Type B pancreatic cell (in vitro differentiated cells): ENCODE data around the gene CLMN. TPM values are rescaled to one million over a fixed set of nuclear protein-coding genes. Genes with fewer than 3 reads are reported as not detected.

Experiments used
- DNase-seq: peaks from one replicate; pipeline ENCODE4 v3.0.0; 2021; ENCODE audit warnings: mixed read lengths; ENCODE audit not compliant: unreplicated experiment; ENCODE audit errors: extremely low spot score
- H3K27ac Mint-ChIP-seq: 2 replicates; pipeline ENCODE4 v1.8.0; 2021; ENCODE audit warnings: mild to moderate bottlenecking, mixed read lengths
- H3K27me3 Mint-ChIP-seq: 2 replicates; pipeline ENCODE4 v1.8.0; 2021; ENCODE audit warnings: mixed read lengths
- H3K36me3 Mint-ChIP-seq: 2 replicates; pipeline ENCODE4 v1.8.0; 2021; ENCODE audit warnings: mixed read lengths
- H3K4me1 Mint-ChIP-seq: one replicate; pipeline ENCODE4 v1.8.0; 2021; ENCODE audit warnings: mixed read lengths; ENCODE audit not compliant: unreplicated experiment
- H3K4me3 Mint-ChIP-seq: 2 replicates; pipeline ENCODE4 v1.8.0; 2021; ENCODE audit warnings: mild to moderate bottlenecking, mixed read lengths
- H3K9me3 Mint-ChIP-seq: 2 replicates; pipeline ENCODE4 v1.8.0; 2021; ENCODE audit warnings: mixed read lengths
- total RNA-seq: library from RNA; stranded (reverse); gene quantifications from 2 replicates; pipeline ENCODE4 v1.2.1, GENCODE V29; 2021; ENCODE audit warnings: low replicate concordance
- TF ChIP-seq, protein P1 (sequence below): fragments of 200-600 bp; sonication (generic); conservative IDR thresholded peaks from 2 replicates; pipeline ENCODE4 v1.5.0; 2021; ENCODE audit warnings: antibody characterized with exemption, mild to moderate bottlenecking

CLMN gene
- total RNA-seq, 1 donor from 2014 or later: 23.0 TPM

GRCh38 chr14:95355422-95355821, 35.7 kb upstream of the CLMN start:
- no peak overlapping the region for H3K27ac Mint-ChIP-seq
- H3K9me3 Mint-ChIP-seq: no peaks in the 10 kb centered on the region
- DNase-seq: peak; percentile 10

DNA sequence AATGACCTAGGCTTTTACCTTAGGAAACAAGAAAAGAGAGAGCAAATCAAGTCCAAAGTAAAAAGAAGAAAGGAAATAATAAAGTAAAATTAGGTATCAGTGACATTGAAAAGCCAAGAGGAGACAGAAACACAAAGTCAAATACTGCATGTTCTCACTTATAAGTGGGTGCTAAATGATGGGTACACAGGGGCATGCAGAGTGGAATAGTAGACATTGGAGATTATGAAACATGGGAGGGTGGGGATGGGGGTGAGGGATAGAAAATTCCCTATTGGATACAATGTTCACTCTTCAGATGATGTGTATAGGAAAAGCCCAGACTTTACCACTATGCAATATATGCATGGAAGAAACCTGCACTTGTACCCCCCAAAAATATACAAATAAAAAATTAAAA, 35.1 kb upstream of the CLMN start:
- Mint-ChIP-seq H3K9me3 (no peaks in the 10 kb centered on the region), H3K27ac (no peak overlapping the region), H3K4me1 (no peaks in the 10 kb centered on the region), H3K36me3 (no peaks in the 10 kb centered on the region), H3K27me3 (peaks cover 9% of the 10 kb centered on the region), H3K4me3 (no peak overlapping the region)
- TF ChIP-seq, protein P1, sequence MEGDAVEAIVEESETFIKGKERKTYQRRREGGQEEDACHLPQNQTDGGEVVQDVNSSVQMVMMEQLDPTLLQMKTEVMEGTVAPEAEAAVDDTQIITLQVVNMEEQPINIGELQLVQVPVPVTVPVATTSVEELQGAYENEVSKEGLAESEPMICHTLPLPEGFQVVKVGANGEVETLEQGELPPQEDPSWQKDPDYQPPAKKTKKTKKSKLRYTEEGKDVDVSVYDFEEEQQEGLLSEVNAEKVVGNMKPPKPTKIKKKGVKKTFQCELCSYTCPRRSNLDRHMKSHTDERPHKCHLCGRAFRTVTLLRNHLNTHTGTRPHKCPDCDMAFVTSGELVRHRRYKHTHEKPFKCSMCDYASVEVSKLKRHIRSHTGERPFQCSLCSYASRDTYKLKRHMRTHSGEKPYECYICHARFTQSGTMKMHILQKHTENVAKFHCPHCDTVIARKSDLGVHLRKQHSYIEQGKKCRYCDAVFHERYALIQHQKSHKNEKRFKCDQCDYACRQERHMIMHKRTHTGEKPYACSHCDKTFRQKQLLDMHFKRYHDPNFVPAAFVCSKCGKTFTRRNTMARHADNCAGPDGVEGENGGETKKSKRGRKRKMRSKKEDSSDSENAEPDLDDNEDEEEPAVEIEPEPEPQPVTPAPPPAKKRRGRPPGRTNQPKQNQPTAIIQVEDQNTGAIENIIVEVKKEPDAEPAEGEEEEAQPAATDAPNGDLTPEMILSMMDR: no peak
- no peak for DNase-seq

More at GRCh38 chr14:95355422-95355821, 35.7 kb upstream of the CLMN start:
- TF ChIP-seq, protein P1: no peak
- Mint-ChIP-seq H3K27me3 (peaks cover 13% of the 10 kb centered on the region), H3K4me1 (no peaks in the 10 kb centered on the region), H3K36me3 (no peaks in the 10 kb centered on the region), H3K4me3 (no peak overlapping the region)

GRCh38 chr14:95353664-95354063, 34.0 kb upstream of the CLMN start:
- H3K4me1 Mint-ChIP-seq: no peaks in the 10 kb centered on the region
- no peak for DNase-seq
- H3K27ac Mint-ChIP-seq: no peak overlapping the region
- no peak overlapping the region for H3K4me3 Mint-ChIP-seq
- peaks cover 4% of the 10 kb centered on the region for H3K27me3 Mint-ChIP-seq
- H3K36me3 Mint-ChIP-seq: no peaks in the 10 kb centered on the region
- TF ChIP-seq, protein P1: no peak
- no peaks in the 10 kb centered on the region for H3K9me3 Mint-ChIP-seq

GRCh38 chr14:95353007-95353406, 33.3 kb upstream of the CLMN start:
- H3K36me3 Mint-ChIP-seq: no peaks in the 10 kb centered on the region
- peaks cover under 1% of the 10 kb centered on the region for H3K27me3 Mint-ChIP-seq
- TF ChIP-seq, protein P1: no peak
- H3K4me3 Mint-ChIP-seq: no peak overlapping the region
- H3K27ac Mint-ChIP-seq: no peak overlapping the region
- no peaks in the 10 kb centered on the region for H3K9me3 Mint-ChIP-seq
- no peaks in the 10 kb centered on the region for H3K4me1 Mint-ChIP-seq
- DNase-seq: no peak

- no peak overlapping the region for H3K4me3 Mint-ChIP-seq
- H3K4me1 Mint-ChIP-seq: no peaks in the 10 kb centered on the region
- no peak overlapping the region for H3K27ac Mint-ChIP-seq
- peaks cover 4% of the 10 kb centered on the region for H3K27me3 Mint-ChIP-seq
- H3K36me3 Mint-ChIP-seq: no peaks in the 10 kb centered on the region
- TF ChIP-seq, protein P1: no peak
- no peaks in the 10 kb centered on the region for H3K9me3 Mint-ChIP-seq
- peak; percentile 24 for DNase-seq
Measured at GRCh38 chr14:95352481-95352880, 32.8 kb upstream of the CLMN start.

DNA sequence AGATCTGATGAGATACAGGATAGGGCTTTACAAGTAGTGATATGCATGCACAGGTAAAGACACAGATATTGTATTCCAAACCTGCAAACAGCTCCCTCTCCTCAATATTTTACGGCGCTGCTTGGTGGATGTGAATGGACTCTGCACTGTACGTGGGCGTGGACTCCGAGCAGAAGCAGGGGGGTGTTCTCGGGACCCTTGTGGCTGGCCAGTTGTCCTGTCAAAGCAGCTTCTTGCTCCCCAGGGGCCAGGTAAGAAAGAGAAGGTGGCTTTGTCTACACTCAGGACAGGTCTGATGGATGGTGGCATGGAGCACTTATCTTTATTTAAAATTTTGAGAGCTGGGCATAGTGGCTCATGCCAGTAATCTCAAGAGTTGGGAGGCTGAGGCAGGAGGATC, 29.5 kb upstream of the CLMN start:
- no peak overlapping the region for H3K4me3 Mint-ChIP-seq
- no peaks in the 10 kb centered on the region for H3K9me3 Mint-ChIP-seq
- no peak overlapping the region for H3K27ac Mint-ChIP-seq
- DNase-seq: no peak
- peaks cover 8% of the 10 kb centered on the region for H3K27me3 Mint-ChIP-seq
- H3K36me3 Mint-ChIP-seq: no peaks in the 10 kb centered on the region
- H3K4me1 Mint-ChIP-seq: no peaks in the 10 kb centered on the region
- TF ChIP-seq, protein P1: no peak
